LNCaP clone FGC (cell line): ENCODE results near the gene COX5A.

Source experiments
- DNase-seq: peaks from one replicate; pipeline ENCODE4 v3.0.0-alpha.2; 2011; ENCODE audit warnings: low read depth
- H3K4me3 ChIP-seq: 2 replicates; pipeline ENCODE4 v1.5.1; 2011; ENCODE audit warnings: mild to moderate bottlenecking, low read depth, low read length, control low read depth
- TF ChIP-seq, protein P1 (sequence below): IDR thresholded peaks from 2 replicates; pipeline ENCODE4 v1.5.1; 2012; ENCODE audit warnings: mild to moderate bottlenecking; ENCODE audit not compliant: control insufficient read depth, insufficient read depth; ENCODE audit errors: extremely low read depth

Gene COX5A

DNA sequence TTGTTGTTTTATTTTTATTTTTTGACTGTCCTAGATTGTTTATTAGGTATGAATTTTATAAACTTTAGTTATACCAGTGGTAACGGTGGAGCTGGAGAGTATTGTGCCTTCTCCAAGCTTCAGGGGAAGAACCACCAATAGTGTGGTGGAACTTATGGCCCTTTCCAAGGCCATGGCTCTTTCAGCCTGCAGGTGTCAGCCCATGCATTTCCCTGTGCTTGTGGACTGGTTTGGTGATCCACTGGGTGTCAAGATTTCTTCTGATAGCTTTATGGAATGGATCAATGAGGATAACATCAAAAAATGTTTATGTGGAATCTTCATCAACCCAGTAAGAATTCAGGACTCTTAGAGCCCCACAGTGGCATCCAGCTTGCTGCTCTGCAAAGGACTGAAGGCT lies 38.3 kb upstream of the COX5A start:
- TF ChIP-seq, protein P1, sequence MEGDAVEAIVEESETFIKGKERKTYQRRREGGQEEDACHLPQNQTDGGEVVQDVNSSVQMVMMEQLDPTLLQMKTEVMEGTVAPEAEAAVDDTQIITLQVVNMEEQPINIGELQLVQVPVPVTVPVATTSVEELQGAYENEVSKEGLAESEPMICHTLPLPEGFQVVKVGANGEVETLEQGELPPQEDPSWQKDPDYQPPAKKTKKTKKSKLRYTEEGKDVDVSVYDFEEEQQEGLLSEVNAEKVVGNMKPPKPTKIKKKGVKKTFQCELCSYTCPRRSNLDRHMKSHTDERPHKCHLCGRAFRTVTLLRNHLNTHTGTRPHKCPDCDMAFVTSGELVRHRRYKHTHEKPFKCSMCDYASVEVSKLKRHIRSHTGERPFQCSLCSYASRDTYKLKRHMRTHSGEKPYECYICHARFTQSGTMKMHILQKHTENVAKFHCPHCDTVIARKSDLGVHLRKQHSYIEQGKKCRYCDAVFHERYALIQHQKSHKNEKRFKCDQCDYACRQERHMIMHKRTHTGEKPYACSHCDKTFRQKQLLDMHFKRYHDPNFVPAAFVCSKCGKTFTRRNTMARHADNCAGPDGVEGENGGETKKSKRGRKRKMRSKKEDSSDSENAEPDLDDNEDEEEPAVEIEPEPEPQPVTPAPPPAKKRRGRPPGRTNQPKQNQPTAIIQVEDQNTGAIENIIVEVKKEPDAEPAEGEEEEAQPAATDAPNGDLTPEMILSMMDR, result peak; percentile 35
- DNase-seq, result no peak
- H3K4me3 ChIP-seq, result no peak overlapping the region

DNA sequence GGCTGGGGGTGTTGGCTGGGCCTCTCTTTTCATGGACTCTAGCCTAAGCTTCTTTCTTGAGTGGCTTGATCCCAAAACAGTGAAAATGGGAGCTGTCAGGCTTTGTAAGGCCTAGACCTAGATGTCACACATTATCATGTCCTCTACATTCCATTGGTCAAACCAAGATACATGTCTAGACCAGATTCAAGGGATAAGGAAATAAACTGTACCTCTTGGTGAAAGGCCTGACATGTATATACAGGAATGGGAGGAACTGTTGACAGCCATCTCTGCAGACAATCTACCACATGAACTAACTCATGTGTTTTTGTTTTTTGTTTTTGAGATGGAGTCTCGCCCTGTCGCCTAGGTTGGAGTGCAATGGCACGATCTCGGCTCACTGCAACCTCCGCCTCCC lies 29.8 kb upstream of the COX5A start:
- H3K4me3 ChIP-seq, result no peak overlapping the region
- TF ChIP-seq, protein P1, result no peak
- DNase-seq, result no peak

DNA sequence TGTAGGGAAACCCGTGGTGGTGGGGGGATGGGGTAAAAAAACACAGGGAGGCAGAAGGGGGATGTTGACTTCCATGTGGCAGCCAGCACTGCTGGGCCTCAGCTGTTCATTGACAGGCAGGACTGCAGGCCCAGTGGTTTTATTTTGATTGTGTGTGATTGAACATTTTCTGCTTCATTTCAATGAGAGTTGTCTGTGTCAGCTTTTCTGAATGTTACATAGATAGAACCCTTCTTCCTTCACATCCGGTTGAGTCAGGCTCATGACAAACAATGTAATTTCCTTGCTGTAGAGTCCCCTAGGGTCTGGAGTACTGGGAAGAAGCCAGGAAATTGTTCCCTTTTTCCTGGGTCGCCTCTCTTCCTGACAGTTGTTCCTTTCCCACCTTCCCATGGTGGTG lies 26.9 kb upstream of the COX5A start:
- no peak for DNase-seq
- TF ChIP-seq, protein P1, result no peak
- H3K4me3 ChIP-seq, result no peak overlapping the region

DNA sequence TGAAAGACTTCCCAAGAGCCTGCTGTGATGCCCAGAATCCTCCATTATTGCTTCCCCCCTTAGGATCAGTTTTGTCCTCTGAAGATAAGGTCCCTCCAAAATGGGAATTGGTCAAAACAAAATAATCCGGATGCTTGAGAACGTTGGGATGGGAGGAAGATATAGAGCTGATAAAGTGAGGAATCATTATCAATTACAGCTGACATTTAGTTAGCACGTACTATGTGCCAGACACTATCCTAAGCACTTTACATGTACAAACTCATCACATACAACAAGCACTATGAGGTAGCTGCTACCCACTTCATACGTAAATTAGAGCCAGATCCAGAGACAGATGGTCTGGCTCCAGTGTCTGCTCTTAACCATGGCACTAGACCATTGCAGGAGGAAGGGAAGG lies 25.3 kb upstream of the COX5A start:
- no peak for DNase-seq
- H3K4me3 ChIP-seq, result no peak overlapping the region
- TF ChIP-seq, protein P1, result no peak

DNA sequence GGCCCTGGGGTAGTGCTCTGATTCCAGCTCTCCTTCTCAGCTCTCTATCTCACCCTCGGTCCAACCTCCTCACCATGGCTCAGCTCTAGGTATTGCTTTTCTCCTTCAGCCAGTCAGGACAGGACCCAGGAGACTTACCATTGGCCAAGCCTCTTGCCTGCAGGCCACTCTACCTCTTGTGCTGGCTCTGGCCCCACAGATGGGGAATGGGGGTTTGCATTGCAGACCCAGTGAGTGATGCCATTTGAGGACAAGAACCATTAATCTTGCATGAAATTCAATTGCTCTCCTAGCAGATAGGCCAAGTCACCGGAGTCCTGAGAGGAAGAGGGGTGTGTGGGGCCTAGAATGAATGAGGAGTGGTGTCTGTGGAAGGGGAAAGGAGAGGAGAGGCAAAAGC lies 24.8 kb upstream of the COX5A start:
- TF ChIP-seq, protein P1, result no peak
- no peak for DNase-seq
- H3K4me3 ChIP-seq, result no peak overlapping the region

DNA sequence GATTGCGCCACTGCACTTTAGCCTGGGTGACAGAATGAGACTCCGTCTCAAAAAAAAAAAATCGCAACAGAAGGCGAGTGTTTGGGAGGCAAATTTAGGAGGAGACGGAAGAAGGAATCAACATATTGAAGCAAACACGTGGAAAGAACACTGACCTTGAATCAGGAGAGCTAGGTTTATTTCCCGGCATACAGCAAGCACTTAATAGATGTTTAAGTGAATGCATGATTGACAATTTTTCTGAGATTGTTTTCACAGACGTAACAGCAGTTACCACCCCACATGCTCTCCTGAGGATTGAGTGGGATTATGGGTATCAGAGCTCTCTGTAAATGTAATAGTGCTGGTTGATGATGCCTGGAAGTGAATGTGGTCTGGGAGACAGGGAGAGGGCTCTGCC lies 24.3 kb upstream of the COX5A start:
- DNase-seq, result no peak
- TF ChIP-seq, protein P1, result no peak
- H3K4me3 ChIP-seq, result no peak overlapping the region

DNA sequence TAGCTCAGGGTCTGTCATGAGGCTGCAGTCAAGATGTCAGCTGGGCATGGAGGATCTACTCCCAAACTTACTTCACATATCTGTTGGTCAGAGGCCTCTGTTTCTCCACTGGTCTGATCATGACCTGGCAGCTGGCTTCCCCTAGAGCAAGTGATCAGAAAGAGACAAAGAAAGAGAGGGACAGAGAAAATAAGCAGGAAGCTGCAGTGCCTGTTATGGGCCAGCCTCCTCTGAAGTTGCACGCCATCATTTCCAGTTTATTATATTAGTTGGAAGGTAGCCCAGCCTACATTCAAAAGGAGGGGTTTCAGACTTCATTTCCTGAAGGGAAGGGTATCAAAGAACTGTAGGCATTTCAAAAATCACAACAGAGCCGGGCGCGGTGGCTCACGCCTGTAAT lies 23.7 kb upstream of the COX5A start:
- H3K4me3 ChIP-seq, result no peak overlapping the region
- TF ChIP-seq, protein P1, result no peak
- no peak for DNase-seq
